ENCODE measurements around the gene BMP4. TPM values are rescaled to one million over a fixed set of nuclear protein-coding genes. Genes with fewer than 3 reads are reported as not detected.

The BMP4 gene
- total RNA-seq, 1 donor from 2014 or later = 34.2 TPM

GRCh38 chr14:53963320-53964227 is 6.9 kb upstream of the BMP4 start:
- Mint-ChIP-seq H3K27me3 (ENCODE audit: low read depth) (peaks cover 30% of the 10 kb centered on the region), H3K4me3 (peak overlapping the region; percentile 74), H3K9me3 (peaks cover 6% of the 10 kb centered on the region), H3K27ac (no peak overlapping the region), H3K4me1 (peaks cover 13% of the 10 kb centered on the region), H3K36me3 (no peaks in the 10 kb centered on the region)
- TF ChIP-seq CTCF (IDR thresholded peaks at IDR 0.05; ENCODE audit: unreplicated experiment) = peak; percentile 67
- peak; percentile 31 to 68 for DNase-seq (ENCODE audit: low spot score in 2 of 2, unreplicated experiment in 2 of 2)

GRCh38 chr14:53962953-53963319 is 6.3 kb upstream of the BMP4 start:
- Mint-ChIP-seq H3K4me1 (peaks cover 13% of the 10 kb centered on the region), H3K36me3 (no peaks in the 10 kb centered on the region), H3K4me3 (peak overlapping the region; percentile 74), H3K27ac (no peak overlapping the region), H3K9me3 (peaks cover 5% of the 10 kb centered on the region), H3K27me3 (ENCODE audit: low read depth) (peaks cover 30% of the 10 kb centered on the region)
- no peak for DNase-seq (ENCODE audit: low spot score in 2 of 2, unreplicated experiment in 2 of 2)
- TF ChIP-seq CTCF (IDR thresholded peaks at IDR 0.05; ENCODE audit: unreplicated experiment) = no peak

GRCh38 chr14:53958628-53959027 is 2.0 kb upstream of the BMP4 start:
- DNase-seq (ENCODE audit: low spot score in 2 of 2, unreplicated experiment in 2 of 2) = no peak
- peaks cover 34% of the 10 kb centered on the region for H3K4me1 Mint-ChIP-seq

GRCh38 chr14:53957739-53958138 is 1.1 kb upstream of the BMP4 start:
- H3K36me3 Mint-ChIP-seq = no peaks in the 10 kb centered on the region
- peaks cover 33% of the 10 kb centered on the region for H3K27me3 Mint-ChIP-seq (ENCODE audit: low read depth)
- no peaks in the 10 kb centered on the region for H3K9me3 Mint-ChIP-seq
- no peak for TF ChIP-seq CTCF (IDR thresholded peaks at IDR 0.05; ENCODE audit: unreplicated experiment)
- no peak for DNase-seq (ENCODE audit: low spot score in 2 of 2, unreplicated experiment in 2 of 2)
- H3K27ac Mint-ChIP-seq = no peak overlapping the region
- peaks cover 25% of the 10 kb centered on the region for H3K4me1 Mint-ChIP-seq
- no peak overlapping the region for H3K4me3 Mint-ChIP-seq

More at GRCh38 chr14:53958628-53959027, 2.0 kb upstream of the BMP4 start:
- H3K9me3 Mint-ChIP-seq = no peaks in the 10 kb centered on the region
- H3K27ac Mint-ChIP-seq = no peak overlapping the region
- no peaks in the 10 kb centered on the region for H3K36me3 Mint-ChIP-seq
- no peak for TF ChIP-seq CTCF (IDR thresholded peaks at IDR 0.05; ENCODE audit: unreplicated experiment)
- H3K27me3 Mint-ChIP-seq (ENCODE audit: low read depth) = peaks cover 42% of the 10 kb centered on the region
- no peak overlapping the region for H3K4me3 Mint-ChIP-seq

GRCh38 chr14:53955671-53956426 is 776 bp downstream of the BMP4 start:
- Mint-ChIP-seq H3K9me3 (no peaks in the 10 kb centered on the region), H3K27ac (peak overlapping the region; percentile 86)

More at GRCh38 chr14:53955671-53956426, 776 bp downstream of the BMP4 start:
- peaks cover 24% of the 10 kb centered on the region for H3K27me3 Mint-ChIP-seq (ENCODE audit: low read depth)
- H3K36me3 Mint-ChIP-seq = no peaks in the 10 kb centered on the region
- DNase-seq (ENCODE audit: low spot score in 2 of 2, unreplicated experiment in 2 of 2) = peak; percentile 47 to 70
- peaks cover 43% of the 10 kb centered on the region for H3K4me1 Mint-ChIP-seq
- TF ChIP-seq CTCF (IDR thresholded peaks at IDR 0.05; ENCODE audit: unreplicated experiment) = no peak
- peak overlapping the region; percentile 93 for H3K4me3 Mint-ChIP-seq
